CD4-positive, alpha-beta memory T cell (primary cell): ENCODE measurements around the gene RPS6KL1. TPM values are rescaled to one million over a fixed set of nuclear protein-coding genes. Genes with fewer than 3 reads are reported as not detected.
A peak's percentile ranks its signal among the peaks of the same experiment; 100 is the strongest.

Experiments used
- CTCF ChIA-PET: fragments of 350-600 bp; sonication (Branson Sonifier 250); formaldehyde crosslinking; loops from one replicate; lab custom pipeline; 2021; ENCODE audit warnings: inconsistent platforms; ENCODE audit not compliant: partially characterized antibody; lab: Charles Lee
- POLR2A ChIA-PET: fragments of 350-600 bp; sonication (Branson Sonifier 250); formaldehyde crosslinking; loops from one replicate; lab custom pipeline; 2021; ENCODE audit not compliant: partially characterized antibody; lab: Charles Lee
- DNase-seq, 5 donors: peaks; one replicate each; pipeline versions ENCODE4 v3.0.0 to v3.0.0-alpha.2; 2020 to 2022; ENCODE audit warnings: mixed read lengths in 1 of 5
- H3K27ac ChIP-seq: one replicate; pipeline ENCODE4 v1.7.0; 2013; ENCODE audit warnings: low read depth, low read length
- H3K27me3 ChIP-seq: 2 replicates; pipeline ENCODE4 v1.7.0; 2013; ENCODE audit warnings: mild to moderate bottlenecking, low read length, moderate library complexity; ENCODE audit not compliant: insufficient read depth
- H3K36me3 ChIP-seq: 2 replicates; pipeline ENCODE4 v1.7.0; 2013; ENCODE audit warnings: mild to moderate bottlenecking, low read length, moderate library complexity; ENCODE audit not compliant: insufficient read depth
- H3K4me1 ChIP-seq: 2 replicates; pipeline ENCODE4 v1.7.0; 2013; ENCODE audit warnings: mild to moderate bottlenecking, low read length, moderate library complexity; ENCODE audit not compliant: insufficient read depth
- H3K4me3 ChIP-seq, 2 donors: one replicate each; pipeline ENCODE4 v1.7.0; 2013; ENCODE audit warnings: low read length in 2 of 2, mild to moderate bottlenecking in 1 of 2
- H3K9me3 ChIP-seq, 2 donors: one replicate each; pipeline ENCODE4 v1.7.0; 2013; ENCODE audit warnings: low read length in 2 of 2, control low read depth in 1 of 2; ENCODE audit not compliant: control insufficient read depth in 1 of 2
- H3K27ac Mint-ChIP-seq, 7 donors: one replicate each; pipeline ENCODE4 v1.8.0; 2020 to 2021; ENCODE audit warnings: mixed read lengths in 7 of 7, mild to moderate bottlenecking in 6 of 7, inconsistent platforms in 3 of 7, moderate library complexity in 3 of 7
- H3K27me3 Mint-ChIP-seq, 2 donors: one replicate each; pipeline ENCODE4 v1.8.0; 2020 to 2021; ENCODE audit warnings: mixed read lengths in 2 of 2
- H3K36me3 Mint-ChIP-seq, 2 donors: one replicate each; pipeline ENCODE4 v1.8.0; 2020 to 2021; ENCODE audit warnings: mixed read lengths in 2 of 2, inconsistent platforms in 1 of 2, mild to moderate bottlenecking in 1 of 2
- H3K4me1 Mint-ChIP-seq, 4 donors: one replicate each; pipeline ENCODE4 v1.8.0; 2020 to 2021; ENCODE audit warnings: mixed read lengths in 4 of 4, mild to moderate bottlenecking in 1 of 4
- H3K4me3 Mint-ChIP-seq, 8 donors: one replicate each; pipeline ENCODE4 v1.8.0; 2020 to 2021; ENCODE audit warnings: mixed read lengths in 8 of 8, mild to moderate bottlenecking in 7 of 8, moderate library complexity in 6 of 8, inconsistent platforms in 3 of 8
- H3K9me3 Mint-ChIP-seq, 8 donors: one replicate each; pipeline ENCODE4 v1.8.0; 2020 to 2021; ENCODE audit warnings: mixed read lengths in 8 of 8, mild to moderate bottlenecking in 5 of 8, inconsistent platforms in 3 of 8, moderate library complexity in 1 of 8
- intact Hi-C: fragments of 100-400 bp; cut with micrococcal nuclease; formaldehyde crosslinking; loops from one replicate; pipeline ENCODE4 v1.15.1; 2023
- polyA plus RNA-seq, 2 donors: library from polyadenylated mRNA; unstranded; fragments of 300-500 nt; fragmentation: Illumina TruSeq; gene quantifications; one replicate each; pipeline ENCODE4 v1.2.3, GENCODE V29; 2021
- total RNA-seq, 2 experiments: library from RNA; stranded (reverse); gene quantifications; one replicate each; pipeline ENCODE4 v1.2.3, GENCODE V29; 2021

Gene RPS6KL1
- total and polyA plus RNA-seq, 4 experiments from 2014 or later: 0.45 to 2.9 (median 1.7) TPM

DNA sequence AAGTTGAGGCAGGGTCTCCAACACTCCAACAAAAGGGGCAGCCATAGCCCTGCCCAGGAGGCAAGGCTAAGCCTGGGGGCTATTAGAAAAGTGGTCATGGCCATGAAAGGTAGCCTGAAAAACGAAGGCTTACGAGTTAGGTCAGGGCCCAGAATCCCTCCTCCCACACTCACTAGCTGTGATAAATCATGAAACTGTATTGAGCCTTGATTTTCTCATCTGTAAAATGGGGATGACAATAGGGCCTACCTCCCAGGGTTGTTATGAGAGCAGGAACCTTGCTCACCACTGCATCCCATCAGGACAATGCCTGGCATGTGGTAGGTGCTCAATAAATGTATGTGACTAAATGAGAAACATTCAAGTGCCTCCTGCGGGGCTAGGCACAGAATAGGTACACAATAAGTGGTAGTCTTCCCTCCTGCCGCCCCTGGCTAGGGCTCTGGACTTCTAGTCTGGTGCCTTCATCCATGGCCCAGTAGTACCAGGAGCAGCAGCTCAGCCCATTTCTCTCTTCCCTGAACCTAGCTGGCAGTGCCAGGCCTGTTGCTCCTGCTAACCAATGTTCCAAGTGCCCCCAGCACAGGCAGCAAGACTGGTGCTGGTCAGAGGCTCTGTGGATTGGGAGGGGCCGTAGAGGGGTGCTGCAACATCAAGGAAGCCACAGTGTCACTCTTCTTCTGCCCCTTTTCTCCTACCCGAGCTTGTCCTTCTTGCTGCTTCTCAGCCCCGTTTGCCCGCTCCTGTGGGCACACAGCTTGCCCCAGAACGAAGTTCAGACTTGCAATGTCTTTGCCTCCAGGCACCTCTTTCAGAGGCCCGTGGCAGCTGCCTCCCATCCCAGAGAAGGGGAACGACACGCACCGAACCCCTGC, 24.5 kb upstream of the RPS6KL1 start:
- H3K9me3 Mint-ChIP-seq: peaks cover 0 to 2% (median 0%) of the 10 kb centered on the region in 8 donors
- POLR2A ChIA-PET: no interaction called here

DNA sequence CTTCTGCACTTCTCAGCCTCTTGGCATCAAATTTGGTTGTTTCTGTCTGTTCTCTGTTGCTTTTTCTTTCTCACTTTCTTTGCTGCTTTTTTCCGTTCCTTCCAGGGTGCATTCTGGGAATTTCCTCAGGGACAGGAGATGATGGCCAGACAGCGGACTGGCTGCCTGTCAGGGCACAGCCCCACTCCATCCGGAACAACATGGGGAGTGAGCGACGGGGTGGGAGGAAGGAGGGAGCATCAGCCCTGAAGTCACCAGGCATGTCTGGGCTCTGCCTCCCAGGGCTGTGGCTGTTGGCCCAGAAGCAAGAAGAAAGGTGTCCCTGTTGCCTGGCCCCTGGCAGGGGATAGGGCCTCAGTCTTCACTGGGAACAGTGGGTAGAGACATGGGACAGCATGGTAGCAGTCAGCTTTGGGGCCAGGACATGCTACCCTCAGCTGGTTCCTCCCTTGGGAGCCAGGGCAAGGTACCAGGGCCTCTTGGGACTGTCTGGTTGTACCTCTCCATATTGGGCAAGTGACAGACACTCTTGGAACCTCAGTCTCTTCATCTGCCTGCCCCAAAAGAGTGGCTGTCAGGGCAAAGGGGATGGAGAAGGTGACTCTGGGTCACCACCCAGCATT, 23.7 kb upstream of the RPS6KL1 start:
- DNase-seq: no peak
- intact Hi-C loops: loop anchor here (1.0 to 10.0 kb wide), 2 partner anchors 56 to 452 kb away; partner anchors contain the start of genes EIF2B2, ISCA2 and NPC2
- H3K4me1 ChIP-seq: peaks cover 30% of the 10 kb centered on the region
- POLR2A ChIA-PET: no interaction called here
- H3K4me3 ChIP-seq: no peak overlapping the region
- H3K27me3 Mint-ChIP-seq: peaks cover 0 to 2% of the 10 kb centered on the region in 2 donors
- no peak overlapping the region for H3K27ac ChIP-seq
- H3K9me3 ChIP-seq: no peaks in the 10 kb centered on the region
- H3K27me3 ChIP-seq: no peaks in the 10 kb centered on the region
- peak overlapping the region in 2 of 8 donors; percentile 39 to 63 for H3K4me3 Mint-ChIP-seq
- peaks cover 0 to 2% (median 0%) of the 10 kb centered on the region in 8 donors for H3K9me3 Mint-ChIP-seq
- no peaks in the 10 kb centered on the region for H3K36me3 ChIP-seq
- CTCF ChIA-PET: interaction anchor here (0.9 to 6.2 kb wide), 12 partner anchors 8 to 359 kb away, joined by 3 to 101 read pairs (median 4); partner anchors contain the start of gene PGF
- H3K4me1 Mint-ChIP-seq: peaks cover 7 to 25% (median 22%) of the 10 kb centered on the region in 4 donors
- H3K27ac Mint-ChIP-seq: peak overlapping the region in 2 of 7 donors; percentile 21 to 93
- no peaks in the 10 kb centered on the region for H3K36me3 Mint-ChIP-seq

More for the DNA sequence above, 24.5 kb upstream of the RPS6KL1 start:
- intact Hi-C loops: loop anchor here (10.0 kb wide), 1 partner anchor 453 kb away; the partner anchor contains the start of genes ISCA2 and NPC2
- peaks cover 0 to 2% of the 10 kb centered on the region in 2 donors for H3K27me3 Mint-ChIP-seq
- no peaks in the 10 kb centered on the region for H3K27me3 ChIP-seq
- peaks cover 5 to 17% (median 15%) of the 10 kb centered on the region in 4 donors for H3K4me1 Mint-ChIP-seq
- peaks cover 22% of the 10 kb centered on the region for H3K4me1 ChIP-seq
- no peak for DNase-seq
- no peak overlapping the region for H3K27ac ChIP-seq
- H3K36me3 ChIP-seq: no peaks in the 10 kb centered on the region
- CTCF ChIA-PET: interaction anchor here (0.9 to 6.2 kb wide), 11 partner anchors 8 to 358 kb away, joined by 3 to 101 read pairs (median 3); partner anchors contain the start of genes PGF, RPS6KL1 and ZC2HC1C
- peak overlapping the region in 1 of 7 donors; percentile 53 for H3K27ac Mint-ChIP-seq
- H3K36me3 Mint-ChIP-seq: no peaks in the 10 kb centered on the region
- no peaks in the 10 kb centered on the region for H3K9me3 ChIP-seq
- no peak overlapping the region for H3K4me3 Mint-ChIP-seq
- H3K4me3 ChIP-seq: no peak overlapping the region

DNA sequence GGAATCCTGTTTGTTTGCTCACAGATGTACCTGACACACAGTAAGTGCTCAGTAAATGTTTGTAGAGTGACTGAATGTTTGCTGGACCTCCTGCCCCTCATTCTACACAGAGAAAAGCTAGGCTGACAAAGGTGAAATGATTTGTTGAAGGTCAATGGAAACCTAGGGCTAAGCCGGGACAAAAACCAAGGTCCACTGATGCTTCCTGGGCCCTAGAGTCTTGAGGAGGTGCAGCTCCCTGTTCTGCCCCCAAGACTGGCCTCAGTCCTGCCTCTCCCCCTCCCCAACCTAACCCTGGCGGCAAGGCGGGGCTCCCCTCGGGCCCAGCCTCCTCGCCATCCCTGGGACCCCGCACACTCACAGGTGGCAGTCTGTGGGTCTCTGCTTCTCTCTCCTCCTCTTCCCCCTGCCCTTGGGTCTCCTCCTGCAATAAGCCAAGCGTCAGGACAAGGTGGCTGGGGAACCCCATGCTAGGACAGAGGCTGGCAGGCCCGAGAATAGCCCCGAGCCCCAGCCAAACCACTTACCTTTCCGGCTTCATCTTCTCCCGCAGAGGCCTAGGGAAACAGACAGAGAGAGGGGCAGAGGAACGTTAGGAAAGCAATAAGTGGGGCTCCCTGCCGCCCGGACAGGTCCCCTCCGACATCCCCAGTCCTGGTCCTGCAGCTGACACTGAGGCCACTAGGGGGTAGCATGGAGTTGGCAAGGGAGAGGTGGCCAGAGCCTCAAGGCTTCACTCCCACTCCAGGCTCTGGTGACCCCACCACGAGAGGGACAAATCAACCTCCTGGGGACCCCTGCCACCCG, 23.0 kb upstream of the RPS6KL1 start:
- H3K36me3 Mint-ChIP-seq: no peaks in the 10 kb centered on the region
- intact Hi-C loops: loop anchor here (1.0 to 10.0 kb wide), 2 partner anchors 56 to 451 kb away; partner anchors contain the start of genes EIF2B2, ISCA2 and NPC2
- H3K9me3 Mint-ChIP-seq: peaks cover 0 to 2% (median 0%) of the 10 kb centered on the region in 8 donors
- Histone ChIP-seq H3K27me3 (no peaks in the 10 kb centered on the region), H3K27ac (no peak overlapping the region), H3K4me3 (no peak overlapping the region), H3K9me3 (no peaks in the 10 kb centered on the region), H3K36me3 (no peaks in the 10 kb centered on the region), H3K4me1 (peaks cover 37% of the 10 kb centered on the region)
- POLR2A ChIA-PET: interaction anchor here (0.9 to 1.1 kb wide), 2 partner anchors 12 to 56 kb away, joined by 3 to 4 read pairs; partner anchors contain the start of gene EIF2B2
- CTCF ChIA-PET: interaction anchor here (0.6 to 6.2 kb wide), 20 partner anchors 8 to 358 kb away, joined by 3 to 101 read pairs (median 3); partner anchors contain the start of genes EIF2B2, PGF and RPS6KL1
- peak; percentile 62 to 74 (median 63) for DNase-seq
- H3K4me3 Mint-ChIP-seq: peak overlapping the region in 5 of 8 donors; percentile 22 to 81 (median 63)
- peaks cover 13 to 32% (median 30%) of the 10 kb centered on the region in 4 donors for H3K4me1 Mint-ChIP-seq
- H3K27ac Mint-ChIP-seq: peak overlapping the region; percentile 21 to 93 (median 70)
- H3K27me3 Mint-ChIP-seq: peaks cover 0 to 2% of the 10 kb centered on the region in 2 donors

DNA sequence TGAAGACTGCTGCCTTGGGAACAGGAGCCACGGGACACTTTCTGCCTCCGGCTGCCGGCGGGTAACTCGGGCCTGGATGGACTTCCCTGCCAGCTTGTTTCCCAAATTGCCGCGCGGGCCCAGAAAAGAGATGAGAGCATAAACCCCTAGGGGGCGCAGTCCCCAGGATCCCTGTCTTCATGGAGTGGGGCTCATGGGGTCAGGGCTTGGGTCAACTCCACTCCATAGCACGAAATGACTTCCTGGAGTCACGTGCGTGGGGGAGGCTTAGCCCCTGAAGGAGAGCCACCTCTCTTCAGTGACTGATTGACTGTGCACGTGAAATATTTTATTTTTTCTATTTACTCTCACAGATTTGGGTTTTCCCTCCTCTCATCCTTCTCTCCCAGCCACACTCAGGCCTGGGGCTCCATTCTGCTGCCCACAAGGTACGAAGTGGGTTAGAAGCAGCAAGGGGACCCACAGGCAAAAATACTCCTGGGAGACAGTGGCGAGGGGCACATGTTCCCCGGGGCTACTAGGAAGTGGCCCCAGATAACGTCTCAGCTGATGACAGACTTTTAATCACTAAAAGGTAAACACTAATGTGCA, 22.3 kb upstream of the RPS6KL1 start:
- CTCF ChIA-PET: interaction anchor here (0.6 to 6.2 kb wide), 21 partner anchors 9 to 359 kb away, joined by 3 to 101 read pairs (median 3); partner anchors contain the start of genes EIF2B2 and RPS6KL1
- Mint-ChIP-seq H3K27ac (no peak overlapping the region), H3K9me3 (peaks cover 0 to 2% (median 0%) of the 10 kb centered on the region in 8 donors), H3K4me3 (no peak overlapping the region), H3K4me1 (peaks cover 14 to 38% (median 32%) of the 10 kb centered on the region in 4 donors), H3K36me3 (no peaks in the 10 kb centered on the region), H3K27me3 (peaks cover 0 to 2% of the 10 kb centered on the region in 2 donors)
- no peaks in the 10 kb centered on the region for H3K36me3 ChIP-seq
- no peak overlapping the region for H3K4me3 ChIP-seq
- no peaks in the 10 kb centered on the region for H3K27me3 ChIP-seq
- H3K9me3 ChIP-seq: no peaks in the 10 kb centered on the region
- peaks cover 43% of the 10 kb centered on the region for H3K4me1 ChIP-seq
- intact Hi-C loops: loop anchor here (10.0 kb wide), 1 partner anchor 451 kb away; the partner anchor contains the start of genes ISCA2 and NPC2
- no peak for DNase-seq
- no peak overlapping the region for H3K27ac ChIP-seq
- POLR2A ChIA-PET: interaction anchor here (0.9 to 1.1 kb wide), 2 partner anchors 11 to 57 kb away, joined by 3 to 4 read pairs; partner anchors contain the start of gene EIF2B2

DNA sequence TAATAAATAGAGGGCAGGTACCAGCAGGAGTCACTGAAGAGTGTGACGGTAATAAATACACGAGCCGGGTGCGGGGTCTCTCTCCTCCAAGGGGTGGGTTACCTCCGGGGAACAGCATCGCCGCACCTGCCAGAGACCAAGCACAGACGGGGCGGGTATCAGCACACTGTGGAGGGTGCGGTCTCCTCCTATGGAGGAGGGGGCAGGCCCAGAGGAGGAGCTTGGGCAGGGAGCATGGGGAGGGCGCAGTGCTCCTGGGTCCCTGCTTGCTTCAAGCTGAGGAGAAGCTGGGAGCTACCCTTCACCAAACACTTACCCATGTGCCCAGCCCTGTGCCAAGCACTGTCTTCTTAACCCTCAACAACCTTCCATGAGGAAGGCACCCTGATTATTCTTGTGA, 19.5 kb upstream of the RPS6KL1 start:
- Histone ChIP-seq H3K27ac (peak overlapping the region; percentile 55), H3K4me1 (peaks cover 50% of the 10 kb centered on the region), H3K36me3 (no peaks in the 10 kb centered on the region), H3K9me3 (no peaks in the 10 kb centered on the region), H3K4me3 (no peak overlapping the region), H3K27me3 (no peaks in the 10 kb centered on the region)
- intact Hi-C loops: loop anchor here (10.0 kb wide), 1 partner anchor 448 kb away; the partner anchor contains the start of genes ISCA2 and NPC2
- POLR2A ChIA-PET: interaction anchor here (1.2 kb wide), 1 partner anchor 184 kb away, joined by 5 read pairs; the partner anchor contains the start of gene NEK9
- H3K9me3 Mint-ChIP-seq: peaks cover 0 to 9% (median under 1%) of the 10 kb centered on the region in 8 donors
- H3K36me3 Mint-ChIP-seq: no peaks in the 10 kb centered on the region
- H3K4me1 Mint-ChIP-seq: peaks cover 20 to 51% (median 42%) of the 10 kb centered on the region in 4 donors
- H3K4me3 Mint-ChIP-seq: peak overlapping the region in 4 of 8 donors; percentile 59 to 85 (median 64)
- no peak for DNase-seq
- CTCF ChIA-PET: interaction anchor here (0.5 to 3.2 kb wide), 5 partner anchors 20 to 182 kb away, joined by 3 to 19 read pairs (median 12); partner anchors contain the start of gene RPS6KL1
- no peaks in the 10 kb centered on the region for H3K27me3 Mint-ChIP-seq
- H3K27ac Mint-ChIP-seq: peak overlapping the region; percentile 64 to 96 (median 92)
